Measurements from ENCODE around the gene ZACN. TPM values are rescaled to one million over a fixed set of nuclear protein-coding genes. Genes with fewer than 3 reads are reported as not detected.
A peak's percentile ranks its signal among the peaks of the same experiment; 100 is the strongest.

ZACN gene
- polyA plus RNA-seq, 1 donor from 2014 or later = not detected

DNA sequence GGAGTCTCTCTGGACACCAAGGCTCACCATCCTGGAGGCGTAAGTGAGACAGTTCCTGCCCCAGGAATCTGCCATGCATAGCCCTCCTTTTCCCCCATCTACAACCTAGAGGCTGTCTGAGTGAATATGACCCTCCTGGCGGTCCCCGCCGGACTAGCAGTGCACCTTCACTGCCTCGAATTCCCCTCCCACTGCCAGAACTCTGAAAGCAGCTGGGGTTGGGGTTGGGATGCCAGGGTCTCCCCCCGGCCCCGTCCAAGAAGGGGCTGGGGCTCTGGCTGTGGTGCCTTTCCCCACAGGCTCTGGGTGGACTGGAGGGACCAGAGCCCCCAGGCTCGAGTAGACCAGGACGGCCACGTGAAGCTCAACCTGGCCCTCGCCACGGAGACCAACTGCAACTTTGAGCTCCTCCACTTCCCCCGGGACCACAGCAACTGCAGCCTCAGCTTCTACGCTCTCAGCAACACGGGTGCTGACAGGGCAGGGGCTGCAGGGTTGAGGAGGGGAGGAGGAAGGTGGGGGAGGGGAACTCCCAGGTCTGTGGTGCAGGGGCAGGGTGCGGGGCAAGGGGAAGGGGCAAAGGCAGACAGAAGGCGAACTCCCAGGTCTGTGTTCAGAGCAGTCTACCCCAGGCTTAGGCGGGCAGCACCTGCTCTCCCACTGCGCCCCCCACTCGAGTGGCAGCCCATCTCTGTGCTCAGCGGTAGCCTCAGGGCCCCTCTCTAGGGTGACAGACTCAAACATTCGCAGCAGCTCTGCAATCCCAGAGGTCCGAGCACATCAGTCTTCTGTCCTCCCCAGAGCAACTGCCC, 1.2 kb downstream of the ZACN start:
- Histone ChIP-seq H3K9ac (ENCODE audit: low read length) (no peak overlapping the region), H3K27me3 (ENCODE audit: insufficient read depth, low read depth, low read length) (peaks cover 44% of the 10 kb centered on the region), H3K4me3 (ENCODE audit: low read length) (peak overlapping the region; percentile 31)

DNA sequence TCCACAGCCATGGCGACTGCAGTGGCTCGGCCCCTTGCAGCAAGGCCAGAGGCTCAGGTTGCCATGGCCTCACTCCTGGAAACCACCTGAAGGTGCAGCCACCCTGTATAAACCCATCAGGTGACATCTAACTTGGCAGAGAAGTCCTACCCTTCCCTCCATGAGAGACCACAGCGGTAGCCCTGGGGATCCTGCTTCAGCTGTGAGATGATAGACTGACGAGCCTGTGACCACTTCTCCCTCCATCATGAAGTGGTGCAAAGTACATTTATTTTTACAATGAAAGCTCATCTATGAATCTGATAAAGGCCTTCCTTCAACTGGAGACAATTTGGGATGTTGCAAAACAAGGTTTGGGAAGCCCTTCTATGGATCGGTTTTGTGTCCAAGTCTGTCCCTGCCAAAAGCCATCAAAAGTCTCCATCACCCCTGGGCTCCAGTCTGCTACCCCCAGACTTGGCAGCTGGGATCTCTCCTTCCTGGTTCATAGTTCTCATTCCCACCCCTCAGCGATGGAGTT, 1.8 kb downstream of the ZACN start:
- no peak overlapping the region for H3K4me2 ChIP-seq (ENCODE audit: low read length)
- no peak for TF ChIP-seq SMC3 (conservative IDR thresholded peaks at IDR 0.05; ENCODE audit: poor library complexity)
- TF ChIP-seq, protein P1, sequence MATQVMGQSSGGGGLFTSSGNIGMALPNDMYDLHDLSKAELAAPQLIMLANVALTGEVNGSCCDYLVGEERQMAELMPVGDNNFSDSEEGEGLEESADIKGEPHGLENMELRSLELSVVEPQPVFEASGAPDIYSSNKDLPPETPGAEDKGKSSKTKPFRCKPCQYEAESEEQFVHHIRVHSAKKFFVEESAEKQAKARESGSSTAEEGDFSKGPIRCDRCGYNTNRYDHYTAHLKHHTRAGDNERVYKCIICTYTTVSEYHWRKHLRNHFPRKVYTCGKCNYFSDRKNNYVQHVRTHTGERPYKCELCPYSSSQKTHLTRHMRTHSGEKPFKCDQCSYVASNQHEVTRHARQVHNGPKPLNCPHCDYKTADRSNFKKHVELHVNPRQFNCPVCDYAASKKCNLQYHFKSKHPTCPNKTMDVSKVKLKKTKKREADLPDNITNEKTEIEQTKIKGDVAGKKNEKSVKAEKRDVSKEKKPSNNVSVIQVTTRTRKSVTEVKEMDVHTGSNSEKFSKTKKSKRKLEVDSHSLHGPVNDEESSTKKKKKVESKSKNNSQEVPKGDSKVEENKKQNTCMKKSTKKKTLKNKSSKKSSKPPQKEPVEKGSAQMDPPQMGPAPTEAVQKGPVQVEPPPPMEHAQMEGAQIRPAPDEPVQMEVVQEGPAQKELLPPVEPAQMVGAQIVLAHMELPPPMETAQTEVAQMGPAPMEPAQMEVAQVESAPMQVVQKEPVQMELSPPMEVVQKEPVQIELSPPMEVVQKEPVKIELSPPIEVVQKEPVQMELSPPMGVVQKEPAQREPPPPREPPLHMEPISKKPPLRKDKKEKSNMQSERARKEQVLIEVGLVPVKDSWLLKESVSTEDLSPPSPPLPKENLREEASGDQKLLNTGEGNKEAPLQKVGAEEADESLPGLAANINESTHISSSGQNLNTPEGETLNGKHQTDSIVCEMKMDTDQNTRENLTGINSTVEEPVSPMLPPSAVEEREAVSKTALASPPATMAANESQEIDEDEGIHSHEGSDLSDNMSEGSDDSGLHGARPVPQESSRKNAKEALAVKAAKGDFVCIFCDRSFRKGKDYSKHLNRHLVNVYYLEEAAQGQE (IDR thresholded peaks at IDR 0.05; ENCODE audit: borderline replicate concordance) = no peak
- no peak for TF ChIP-seq POLR2AphosphoS5 (IDR thresholded peaks at IDR 0.05)
- no peak for TF ChIP-seq RAD21 (conservative IDR thresholded peaks at IDR 0.05)
- TF ChIP-seq EZH2 (IDR thresholded peaks at IDR 0.05; ENCODE audit: borderline replicate concordance, insufficient read depth, low read length, poor library complexity, severe bottlenecking) = no peak
- TF ChIP-seq MXI1 (conservative IDR thresholded peaks at IDR 0.05; ENCODE audit: poor library complexity, severe bottlenecking) = no peak
- TF ChIP-seq, protein P2, sequence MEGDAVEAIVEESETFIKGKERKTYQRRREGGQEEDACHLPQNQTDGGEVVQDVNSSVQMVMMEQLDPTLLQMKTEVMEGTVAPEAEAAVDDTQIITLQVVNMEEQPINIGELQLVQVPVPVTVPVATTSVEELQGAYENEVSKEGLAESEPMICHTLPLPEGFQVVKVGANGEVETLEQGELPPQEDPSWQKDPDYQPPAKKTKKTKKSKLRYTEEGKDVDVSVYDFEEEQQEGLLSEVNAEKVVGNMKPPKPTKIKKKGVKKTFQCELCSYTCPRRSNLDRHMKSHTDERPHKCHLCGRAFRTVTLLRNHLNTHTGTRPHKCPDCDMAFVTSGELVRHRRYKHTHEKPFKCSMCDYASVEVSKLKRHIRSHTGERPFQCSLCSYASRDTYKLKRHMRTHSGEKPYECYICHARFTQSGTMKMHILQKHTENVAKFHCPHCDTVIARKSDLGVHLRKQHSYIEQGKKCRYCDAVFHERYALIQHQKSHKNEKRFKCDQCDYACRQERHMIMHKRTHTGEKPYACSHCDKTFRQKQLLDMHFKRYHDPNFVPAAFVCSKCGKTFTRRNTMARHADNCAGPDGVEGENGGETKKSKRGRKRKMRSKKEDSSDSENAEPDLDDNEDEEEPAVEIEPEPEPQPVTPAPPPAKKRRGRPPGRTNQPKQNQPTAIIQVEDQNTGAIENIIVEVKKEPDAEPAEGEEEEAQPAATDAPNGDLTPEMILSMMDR (IDR thresholded peaks at IDR 0.05; ENCODE audit: poor library complexity, severe bottlenecking) = no peak
- no peak for TF ChIP-seq TAF1 (IDR thresholded peaks at IDR 0.05; ENCODE audit: low read depth)
- no peak for TF ChIP-seq EP300 (conservative IDR thresholded peaks at IDR 0.05; ENCODE audit: poor library complexity, severe bottlenecking)
- H3K4me3 ChIP-seq (ENCODE audit: low read length) = no peak overlapping the region
- no peaks in the 10 kb centered on the region for H3K36me3 ChIP-seq (ENCODE audit: insufficient read depth, low read length)
- no peak overlapping the region for H3K9ac ChIP-seq (ENCODE audit: low read length)
- no peaks in the 10 kb centered on the region for H3K9me2 ChIP-seq (ENCODE audit: insufficient read depth, low read length)
- H3K27ac ChIP-seq (ENCODE audit: low read length) = no peak overlapping the region
- peaks cover 37% of the 10 kb centered on the region for H3K27me3 ChIP-seq (ENCODE audit: insufficient read depth, low read depth, low read length)
- no peaks in the 10 kb centered on the region for H3K79me2 ChIP-seq (replicated peaks; ENCODE audit: insufficient read depth, low read length)
- no peaks in the 10 kb centered on the region for H3F3A ChIP-seq (ENCODE audit: insufficient read depth, low read length, poor library complexity, severe bottlenecking)
- no peak overlapping the region for H2AFZ ChIP-seq (ENCODE audit: low read depth, low read length)
- no peaks in the 10 kb centered on the region for H3K9me3 ChIP-seq (ENCODE audit: low read length)
- no peaks in the 10 kb centered on the region for H4K20me1 ChIP-seq (ENCODE audit: insufficient read depth)

More for the DNA sequence above, 1.2 kb downstream of the ZACN start:
- H3K9me2 ChIP-seq (ENCODE audit: insufficient read depth, low read length) = no peaks in the 10 kb centered on the region
- H2AFZ ChIP-seq (ENCODE audit: low read depth, low read length) = no peak overlapping the region
- H3K79me2 ChIP-seq (replicated peaks; ENCODE audit: insufficient read depth, low read length) = no peaks in the 10 kb centered on the region
- H3K36me3 ChIP-seq (ENCODE audit: insufficient read depth, low read length) = no peaks in the 10 kb centered on the region
- TF ChIP-seq EZH2 (IDR thresholded peaks at IDR 0.05; ENCODE audit: borderline replicate concordance, insufficient read depth, low read length, poor library complexity, severe bottlenecking) (no peak), POLR2AphosphoS5 (IDR thresholded peaks at IDR 0.05) (peak; percentile 46)
- no peaks in the 10 kb centered on the region for H3K9me3 ChIP-seq (ENCODE audit: low read length)
- H3K27ac ChIP-seq (ENCODE audit: low read length) = no peak overlapping the region
- H3K4me2 ChIP-seq (ENCODE audit: low read length) = no peak overlapping the region
- no peaks in the 10 kb centered on the region for H3F3A ChIP-seq (ENCODE audit: insufficient read depth, low read length, poor library complexity, severe bottlenecking)
- no peaks in the 10 kb centered on the region for H4K20me1 ChIP-seq (ENCODE audit: insufficient read depth)

Data from neural cell (in vitro differentiated cells).